IPS-18a (cell line): Measurements from ENCODE around the gene NMT1.
A peak's percentile ranks its signal among the peaks of the same experiment; 100 is the strongest.
"Not testable (repeated sequence)": the region's sequence is repeated elsewhere in the genome, so short reads cannot be mapped to it uniquely, and the experiment has no call there.

Experiments
- H3K27ac ChIP-seq: one replicate; pipeline ENCODE4 v1.5.1; 2013; ENCODE audit warnings: low read length
- H3K27me3 ChIP-seq: one replicate; pipeline ENCODE4 v1.6.1; 2013; ENCODE audit warnings: mild to moderate bottlenecking, low read length; ENCODE audit not compliant: control insufficient read depth, insufficient read depth
- H3K36me3 ChIP-seq: one replicate; pipeline ENCODE4 v1.6.1; 2013; ENCODE audit warnings: low read depth, low read length; ENCODE audit not compliant: control insufficient read depth
- H3K4me1 ChIP-seq: one replicate; pipeline ENCODE4 v1.6.1; 2013; ENCODE audit warnings: low read depth, low read length; ENCODE audit not compliant: control insufficient read depth
- H3K4me3 ChIP-seq: one replicate; pipeline ENCODE4 v1.5.1; 2013; ENCODE audit warnings: low read length
- H3K9ac ChIP-seq: one replicate; pipeline ENCODE4 v1.6.1; 2013; ENCODE audit warnings: mild to moderate bottlenecking, low read length, moderate library complexity
- H3K9me3 ChIP-seq: one replicate; pipeline ENCODE4 v1.6.1; 2013; ENCODE audit warnings: low read depth, low read length; ENCODE audit not compliant: control insufficient read depth

The NMT1 gene

GRCh38 chr17:45042346-45043120 lies 18.6 kb upstream of the NMT1 start:
- H3K4me1 ChIP-seq, result peaks cover 7% of the 10 kb centered on the region
- no peak overlapping the region for H3K9ac ChIP-seq

DNA sequence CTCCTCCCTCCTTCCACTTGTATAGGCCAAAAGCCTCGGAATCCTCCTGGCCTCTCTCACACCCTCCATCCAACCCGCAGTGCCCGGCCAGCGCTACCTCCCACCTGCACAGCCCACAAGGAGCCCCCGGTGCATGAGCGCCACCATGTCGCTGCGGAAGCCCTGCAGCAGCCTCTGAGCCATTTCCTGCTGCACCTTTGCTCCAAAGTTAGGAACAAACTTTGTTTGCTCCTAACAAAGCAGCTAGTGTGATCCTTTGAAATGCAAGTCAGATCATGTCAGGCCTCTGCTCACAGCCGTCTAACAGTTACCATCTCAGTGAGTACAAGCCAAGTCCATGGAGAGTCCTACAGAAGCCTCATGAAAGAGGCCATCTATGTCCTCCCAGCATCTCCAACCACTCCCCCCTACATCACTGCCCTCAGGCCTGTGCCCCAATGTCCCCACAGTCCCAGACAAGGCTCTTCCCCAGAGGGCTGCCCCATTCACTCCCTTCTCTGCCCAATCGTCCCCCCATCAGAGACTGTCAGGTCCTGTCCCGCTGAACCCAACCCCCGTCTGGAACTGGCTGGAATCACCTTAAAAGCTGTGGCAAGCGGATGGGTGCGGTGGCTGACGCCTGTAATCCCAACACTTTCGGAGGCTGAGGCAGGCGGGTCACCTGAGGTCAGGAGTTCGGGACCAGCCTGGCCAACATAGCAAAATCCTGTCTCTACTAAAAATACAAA lies 17.1 kb upstream of the NMT1 start:
- Histone ChIP-seq H3K36me3 (no peaks in the 10 kb centered on the region), H3K9ac (no peak overlapping the region), H3K4me1 (peaks cover 7% of the 10 kb centered on the region), H3K27ac (no peak overlapping the region), H3K9me3 (no peaks in the 10 kb centered on the region), H3K4me3 (no peak overlapping the region), H3K27me3 (no peaks in the 10 kb centered on the region)

More at GRCh38 chr17:45042346-45043120, 18.6 kb upstream of the NMT1 start:
- H3K27ac ChIP-seq, result no peak overlapping the region
- H3K27me3 ChIP-seq, result no peaks in the 10 kb centered on the region
- H3K36me3 ChIP-seq, result no peaks in the 10 kb centered on the region
- no peak overlapping the region for H3K4me3 ChIP-seq
- H3K9me3 ChIP-seq, result no peaks in the 10 kb centered on the region

GRCh38 chr17:45046537-45047125 lies 14.5 kb upstream of the NMT1 start:
- Histone ChIP-seq H3K4me3 (no peak overlapping the region), H3K4me1 (peaks cover 4% of the 10 kb centered on the region), H3K9ac (no peak overlapping the region), H3K27me3 (no peaks in the 10 kb centered on the region), H3K27ac (no peak overlapping the region), H3K36me3 (no peaks in the 10 kb centered on the region), H3K9me3 (no peaks in the 10 kb centered on the region)

DNA sequence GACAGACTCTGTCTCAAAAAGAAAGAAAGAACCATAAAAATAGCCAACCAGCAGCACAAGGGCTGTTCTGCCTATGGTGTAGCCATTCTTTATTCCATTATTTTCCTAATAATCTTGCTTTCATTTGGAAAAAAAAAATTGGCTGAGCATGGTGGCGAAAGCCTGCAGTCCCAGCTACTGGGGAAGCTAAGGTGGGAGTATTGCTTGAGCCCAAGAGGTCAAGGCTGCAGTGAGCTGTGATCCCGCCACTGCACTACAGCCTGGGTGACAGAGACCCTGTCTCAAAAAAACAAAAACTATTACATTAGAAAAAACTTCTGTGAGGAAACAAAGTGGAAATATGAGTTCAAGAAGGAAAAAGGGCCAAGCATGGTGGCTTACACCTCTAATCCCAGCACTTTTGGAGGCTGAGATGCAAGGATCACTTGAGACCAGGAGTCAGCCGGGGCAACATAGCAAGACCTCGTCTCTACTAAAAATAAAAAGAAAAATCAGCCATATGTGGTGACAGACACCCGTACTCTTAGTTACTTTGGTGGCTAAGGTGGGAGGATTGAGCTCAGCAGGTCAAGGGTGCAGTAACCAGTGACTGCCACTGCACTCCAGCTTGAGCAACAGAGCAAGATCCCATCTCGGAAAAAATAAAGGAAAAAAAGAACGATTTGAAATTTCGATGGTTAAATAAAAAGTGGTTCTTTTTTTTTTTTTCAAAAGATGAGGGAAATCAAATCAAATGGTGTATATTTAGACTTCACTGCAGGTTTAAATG lies 12.1 kb upstream of the NMT1 start:
- H3K4me3 ChIP-seq, result no peak overlapping the region
- no peaks in the 10 kb centered on the region for H3K36me3 ChIP-seq
- H3K9ac ChIP-seq, result no peak overlapping the region
- H3K27ac ChIP-seq, result no peak overlapping the region
- H3K4me1 ChIP-seq, result peaks cover 4% of the 10 kb centered on the region
- no peaks in the 10 kb centered on the region for H3K9me3 ChIP-seq
- no peaks in the 10 kb centered on the region for H3K27me3 ChIP-seq

DNA sequence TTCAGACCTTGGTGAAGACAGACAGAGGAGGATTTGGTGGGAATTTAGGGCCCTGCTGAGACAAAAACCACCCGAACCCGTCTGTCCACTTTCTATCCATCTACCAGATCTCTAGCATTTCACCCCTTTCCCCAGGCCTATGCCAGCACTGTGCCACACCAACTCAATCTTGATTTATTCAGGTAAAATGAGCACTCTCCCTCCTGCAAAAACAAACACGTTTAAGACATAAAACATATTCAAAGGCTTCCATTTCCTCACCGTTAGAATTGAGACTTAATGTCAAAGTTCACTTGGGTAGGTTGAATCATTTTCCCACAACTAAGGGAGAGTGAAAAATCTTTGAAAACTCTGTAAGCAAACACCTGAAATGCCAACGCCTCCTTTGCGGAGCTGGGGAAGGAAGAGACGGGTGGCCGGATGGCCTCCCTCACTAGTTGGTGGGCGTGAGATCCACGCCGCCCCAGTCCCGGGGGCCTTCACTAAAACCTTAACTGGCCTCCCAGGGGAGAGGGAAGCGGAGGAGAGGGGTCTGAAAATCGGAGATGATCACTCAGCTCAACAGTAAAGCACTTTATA lies 10.5 kb upstream of the NMT1 start:
- peak overlapping the region; percentile 94 for H3K9ac ChIP-seq
- H3K9me3 ChIP-seq, result no peaks in the 10 kb centered on the region

GRCh38 chr17:45051060-45051719 lies 9.9 kb upstream of the NMT1 start, which contains the start of gene DCAKD:
DCAKD (minus strand) TSS chr17:45051632; CDS start chr17:45034885, 16,747 bp downstream.
- no peaks in the 10 kb centered on the region for H3K27me3 ChIP-seq
- H3K9ac ChIP-seq, result peak within 1 kb of the TSS; percentile 94
- no peaks in the 10 kb centered on the region for H3K9me3 ChIP-seq
- H3K36me3 ChIP-seq, result no peaks in the 10 kb centered on the region
- peaks cover 4% of the 10 kb centered on the region for H3K4me1 ChIP-seq
- H3K4me3 ChIP-seq, result peak within 1 kb of the TSS; percentile 94
- peak within 1 kb of the TSS; percentile 97 for H3K27ac ChIP-seq

More for the DNA sequence above, 10.5 kb upstream of the NMT1 start:
- Histone ChIP-seq H3K27me3 (no peaks in the 10 kb centered on the region), H3K36me3 (no peaks in the 10 kb centered on the region), H3K4me1 (peaks cover 4% of the 10 kb centered on the region), H3K4me3 (peak overlapping the region; percentile 94), H3K27ac (peak overlapping the region; percentile 97)

DNA sequence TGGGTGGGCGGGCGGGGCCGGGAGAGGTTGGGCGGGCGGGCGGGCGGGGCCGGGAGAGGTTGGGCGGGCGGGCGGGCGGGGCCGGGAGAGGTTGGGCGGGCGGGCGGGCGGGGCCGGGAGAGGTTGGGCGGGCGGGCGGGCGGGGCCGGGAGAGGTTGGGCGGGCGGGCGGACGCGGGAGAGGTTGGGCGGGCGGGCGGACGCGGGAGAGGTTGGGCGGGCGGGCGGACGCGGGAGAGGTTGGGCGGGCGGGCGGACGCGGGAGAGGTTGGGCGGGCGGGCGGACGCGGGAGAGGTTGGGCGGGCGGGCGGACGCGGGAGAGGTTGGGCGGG lies 9.4 kb upstream of the NMT1 start:
- H3K9ac ChIP-seq, result peak overlapping the region; percentile 69
- H3K27me3 ChIP-seq, H3K27ac ChIP-seq, H3K4me3 ChIP-seq, H3K9me3 ChIP-seq, H3K4me1 ChIP-seq, H3K36me3 ChIP-seq: not testable (repeated sequence)

DNA sequence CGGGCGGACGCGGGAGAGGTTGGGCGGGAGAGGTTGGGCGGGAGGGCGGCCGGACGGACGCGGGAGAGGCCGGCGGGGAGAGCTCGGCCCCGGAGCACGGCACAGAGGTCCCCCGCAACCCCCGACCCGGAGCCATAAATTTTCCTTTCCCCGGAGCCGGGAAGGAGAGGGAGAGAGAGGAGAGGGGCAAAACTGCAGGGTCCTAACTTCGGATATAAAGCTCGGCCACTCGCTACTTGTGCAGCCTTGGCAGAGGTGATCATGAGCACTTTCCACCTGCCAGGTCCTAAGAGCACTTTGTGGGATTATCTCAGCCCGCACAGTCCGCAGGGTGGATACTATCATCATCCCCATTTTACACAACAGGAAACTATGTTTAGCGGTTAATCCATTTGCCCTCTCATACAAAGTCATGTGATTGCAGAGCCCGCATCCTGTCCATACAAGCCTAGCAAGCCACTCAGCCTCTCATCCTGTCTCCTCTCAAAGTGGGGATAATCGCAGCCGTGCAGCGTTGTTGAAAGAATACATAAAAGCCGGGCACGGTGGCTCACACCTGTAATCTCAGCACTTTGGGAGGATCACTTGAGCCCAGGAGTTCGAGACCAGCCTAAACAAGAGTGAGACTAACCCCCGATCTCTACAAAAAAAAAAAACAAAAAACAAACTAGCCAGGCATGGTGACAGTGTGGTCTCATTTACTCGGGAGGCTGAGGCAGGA lies 8.9 kb upstream of the NMT1 start:
- Histone ChIP-seq H3K27ac (no peak overlapping the region), H3K9me3 (no peaks in the 10 kb centered on the region), H3K36me3 (no peaks in the 10 kb centered on the region), H3K9ac (peak overlapping the region; percentile 69), H3K4me3 (peak overlapping the region; percentile 67), H3K27me3 (no peaks in the 10 kb centered on the region), H3K4me1 (peaks cover 4% of the 10 kb centered on the region)

GRCh38 chr17:45060382-45060796 lies 728 bp upstream of the NMT1 start:
- H3K9me3 ChIP-seq, result no peaks in the 10 kb centered on the region
- H3K27ac ChIP-seq, result peak overlapping the region; percentile 38
- peaks cover 3% of the 10 kb centered on the region for H3K4me1 ChIP-seq
- peak overlapping the region; percentile 100 for H3K4me3 ChIP-seq
- no peaks in the 10 kb centered on the region for H3K27me3 ChIP-seq
- H3K36me3 ChIP-seq, result no peaks in the 10 kb centered on the region
- H3K9ac ChIP-seq, result peak overlapping the region; percentile 77

DNA sequence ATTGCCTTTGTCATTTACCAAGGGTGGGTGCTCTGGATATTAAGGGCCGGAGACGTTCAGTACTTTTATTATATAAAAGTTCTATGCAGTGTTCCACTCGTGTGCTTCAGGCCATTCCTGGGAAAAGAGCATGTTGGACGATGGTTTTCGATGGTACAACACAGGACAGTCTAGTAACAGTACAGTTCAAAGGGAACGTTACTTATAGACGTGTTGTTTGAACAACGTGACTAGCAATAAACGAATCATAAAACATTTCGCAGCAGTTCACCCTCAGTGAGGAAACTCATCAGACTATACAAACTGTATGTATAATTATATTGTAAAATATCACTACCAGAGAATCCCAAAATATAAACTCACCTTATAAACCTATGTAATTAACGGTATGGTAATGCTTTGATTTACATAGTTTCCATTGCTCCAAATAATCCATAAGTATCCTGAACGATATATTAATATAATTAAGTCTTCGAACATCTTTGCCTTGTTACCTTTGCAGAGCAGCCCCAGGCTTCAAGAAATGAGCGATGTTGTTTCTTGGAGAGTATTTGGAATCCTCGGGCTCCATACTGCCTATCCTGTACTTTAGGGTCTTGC lies 589 bp downstream of the NMT1 start:
- peak overlapping the region; percentile 100 for H3K27ac ChIP-seq
- no peaks in the 10 kb centered on the region for H3K9me3 ChIP-seq
- no peaks in the 10 kb centered on the region for H3K27me3 ChIP-seq
- peak overlapping the region; percentile 100 for H3K4me3 ChIP-seq
- peaks cover 3% of the 10 kb centered on the region for H3K4me1 ChIP-seq
- H3K9ac ChIP-seq, result peak overlapping the region; percentile 100
- no peaks in the 10 kb centered on the region for H3K36me3 ChIP-seq
